DMS153 treated with DMSO at 0.1 percent for 48 hours (cell line): Measurements from ENCODE around the gene PHEX.
"Not testable (repeated sequence)": the region's sequence is repeated elsewhere in the genome, so short reads cannot be mapped to it uniquely, and the experiment has no call there.

Experiments
- DNase-seq: peaks from one replicate; lab custom pipeline; 2025; ENCODE audit not compliant: unreplicated experiment; lab: John Stamatoyannopoulos, UW

PHEX gene

GRCh38 chrX:22203186-22203585 is 171.1 kb downstream of the PHEX start:
- no peak for DNase-seq

GRCh38 chrX:22206781-22207180 is 174.7 kb downstream of the PHEX start:
- DNase-seq: no peak

- no peak for DNase-seq
These were observed 188.8 kb downstream of the PHEX start for GRCh38 chrX:22220941-22221340.

- DNase-seq: no peak
These were observed 202.3 kb downstream of the PHEX start for GRCh38 chrX:22234380-22234779.

- no peak for DNase-seq
These were observed 205.4 kb downstream of the PHEX start for GRCh38 chrX:22237479-22237878.

DNA sequence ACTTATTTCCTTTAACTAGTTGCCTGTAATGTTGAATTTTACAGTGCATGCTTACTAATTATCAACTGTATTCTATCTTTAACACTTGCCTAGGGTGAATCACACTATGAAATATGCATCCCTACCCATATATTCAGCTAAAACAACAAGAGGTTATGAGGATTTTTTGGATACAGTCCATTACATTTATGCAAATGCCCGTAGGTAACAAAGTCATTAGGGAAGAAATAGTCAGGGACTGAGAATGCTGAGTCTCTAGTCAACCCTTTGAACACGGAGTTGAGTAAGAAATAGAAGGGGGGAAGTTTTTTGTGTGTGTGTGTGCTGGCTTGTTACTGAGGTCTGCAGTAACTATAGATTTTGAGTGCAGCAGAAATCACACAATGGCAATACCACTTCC is 214.5 kb downstream of the PHEX start:
- DNase-seq: no peak

- DNase-seq: no peak
These were observed 215.0 kb downstream of the PHEX start for GRCh38 chrX:22247169-22247568.

DNA sequence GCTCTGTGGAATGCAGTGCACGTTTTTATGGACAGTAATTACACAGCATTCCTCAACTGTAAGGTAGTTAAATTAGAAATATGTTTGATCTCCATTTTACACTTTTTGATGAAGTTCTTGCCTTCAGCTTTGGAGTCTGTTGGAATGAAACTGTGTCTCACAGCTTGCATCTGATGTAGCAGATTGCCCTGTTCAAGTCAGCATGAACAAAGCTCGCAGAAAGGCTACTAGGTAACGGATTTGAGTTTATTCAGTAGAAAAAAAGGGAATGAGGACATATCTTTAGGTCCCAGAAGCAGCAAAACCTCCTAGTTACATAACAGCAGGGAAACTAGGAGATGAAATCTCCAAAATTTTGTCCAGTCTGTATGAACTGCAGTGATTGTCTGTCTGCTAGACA is 216.3 kb downstream of the PHEX start:
- DNase-seq: no peak

GRCh38 chrX:22249371-22249770 is 217.2 kb downstream of the PHEX start:
- DNase-seq: no peak

DNA sequence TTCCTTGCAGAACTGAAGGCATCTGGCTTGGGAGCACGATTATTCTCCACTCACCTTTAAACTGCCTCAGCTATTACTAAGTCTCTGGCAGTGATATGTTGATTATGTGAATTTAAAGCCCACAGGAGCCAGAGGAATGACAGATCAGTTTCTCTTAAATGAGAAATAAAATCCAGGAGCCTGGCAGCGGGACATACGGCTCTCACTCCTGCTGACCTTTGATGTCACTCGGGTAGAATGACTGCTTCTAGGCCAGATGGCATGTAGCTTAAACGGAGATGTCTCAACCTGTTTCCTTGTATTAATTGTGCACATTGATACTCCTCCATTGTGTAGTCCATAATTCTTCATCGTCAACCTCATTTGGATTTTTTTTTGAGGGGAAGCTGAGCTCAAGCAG is 236.6 kb downstream of the PHEX start:
- no peak for DNase-seq

DNA sequence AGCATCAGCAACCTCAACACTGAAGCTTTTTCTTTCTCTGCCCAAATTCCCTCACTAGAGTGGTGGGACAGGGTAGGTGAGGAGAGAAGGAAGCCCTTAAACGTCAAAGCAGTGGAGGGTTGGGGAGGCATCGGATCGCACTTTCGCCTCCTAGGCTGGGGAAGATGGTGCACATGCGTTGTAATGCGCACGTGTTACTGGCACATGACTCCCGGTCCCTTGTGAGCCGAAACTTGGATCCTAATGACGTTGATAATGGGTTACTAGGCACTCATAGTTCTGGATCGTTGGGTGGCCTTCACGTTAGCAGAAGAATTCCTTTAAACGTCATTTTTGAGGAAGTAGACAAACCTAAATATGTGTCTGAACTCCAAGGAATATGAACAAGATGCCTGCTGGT is 240.5 kb downstream of the PHEX start, which contains the start of gene CBLL2:
TSS of gene CBLL2 (plus strand) at position 301 of the 400 bp plus-strand sequence. CDS start at position 380, 79 bp downstream.
- no peak for DNase-seq

DNA sequence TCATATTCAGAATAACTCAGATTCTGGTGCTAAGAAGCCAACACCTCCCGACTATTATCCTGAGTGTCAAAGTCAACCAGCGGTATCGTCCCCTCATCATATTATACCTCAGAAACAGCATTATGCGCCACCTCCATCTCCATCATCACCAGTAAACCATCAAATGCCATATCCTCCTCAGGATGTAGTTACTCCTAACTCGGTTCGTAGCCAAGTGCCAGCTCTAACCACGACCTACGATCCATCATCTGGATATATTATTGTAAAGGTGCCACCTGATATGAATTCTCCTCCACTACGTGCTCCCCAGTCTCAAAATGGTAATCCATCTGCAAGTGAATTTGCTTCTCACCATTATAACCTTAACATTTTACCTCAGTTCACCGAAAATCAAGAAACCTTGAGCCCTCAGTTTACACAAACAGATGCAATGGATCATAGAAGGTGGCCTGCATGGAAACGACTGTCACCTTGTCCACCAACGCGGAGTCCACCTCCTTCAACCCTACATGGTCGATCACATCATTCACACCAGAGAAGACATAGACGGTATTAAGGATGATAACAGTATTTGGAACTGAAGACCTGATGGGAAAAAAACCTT is 241.7 kb downstream of the PHEX start:
- DNase-seq: no peak

DNA sequence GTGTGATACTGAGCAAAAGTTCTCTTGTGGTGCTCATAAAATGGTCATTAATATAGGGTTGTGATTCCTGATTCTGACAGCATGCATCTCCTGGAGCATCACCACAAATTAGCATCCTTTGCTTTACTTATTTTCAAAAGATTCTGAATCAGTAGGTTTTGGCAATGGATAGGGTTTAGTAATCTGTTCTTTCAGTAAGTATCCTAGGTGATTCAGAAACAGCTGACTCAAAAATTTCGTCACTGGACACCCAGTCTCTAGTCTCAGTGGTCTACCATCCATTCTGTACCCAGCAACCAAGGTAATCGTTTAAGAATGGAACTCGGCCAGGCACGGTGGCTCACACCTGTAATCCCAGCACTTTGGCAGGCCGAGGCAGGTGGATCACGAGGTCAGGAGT is 244.7 kb downstream of the PHEX start:
- no peak for DNase-seq

GRCh38 chrX:22278375-22278774 is 246.2 kb downstream of the PHEX start:
- no peak for DNase-seq

GRCh38 chrX:22289209-22289608 is 257.1 kb downstream of the PHEX start:
- not testable (repeated sequence) for DNase-seq

DNA sequence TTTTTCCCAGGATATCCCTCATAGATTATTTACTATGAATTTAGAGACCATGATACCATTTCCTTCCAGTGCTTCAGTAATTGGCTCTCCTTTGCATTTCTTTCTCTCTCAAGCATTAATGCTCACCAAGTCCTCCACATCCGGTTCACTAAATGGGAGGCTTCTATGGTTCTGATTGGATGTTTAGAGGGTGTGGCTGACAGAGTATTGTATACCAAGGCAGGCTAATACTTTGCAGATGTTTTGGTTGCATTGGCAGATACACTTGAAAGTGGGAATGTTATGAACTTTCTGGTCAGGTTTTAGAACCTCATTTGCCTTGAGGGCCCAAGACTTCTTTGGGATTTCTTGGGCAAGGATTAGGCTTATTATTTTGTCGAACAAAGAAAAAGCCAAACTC is 264.7 kb downstream of the PHEX start:
- DNase-seq: no peak

DNA sequence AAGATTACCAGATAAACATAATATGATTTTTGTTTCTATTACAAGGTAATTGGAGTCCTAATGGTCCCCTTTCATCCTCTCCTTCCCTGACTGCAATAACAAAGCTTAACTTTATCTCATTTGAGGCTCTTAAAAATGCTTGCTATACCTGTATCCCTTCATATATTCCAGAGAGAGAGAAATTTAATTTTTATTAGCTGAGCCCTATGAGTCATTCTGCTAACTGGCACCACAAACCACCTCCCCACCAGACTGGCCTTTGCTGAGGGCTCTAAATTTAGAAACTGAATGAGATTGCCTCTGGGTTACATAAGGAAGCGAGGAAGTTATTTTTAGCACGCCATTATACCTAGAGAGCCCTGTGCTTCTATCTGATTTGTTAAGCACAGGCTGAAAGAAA is 268.0 kb downstream of the PHEX start:
- DNase-seq: peak; percentile 56
